Sciatic nerve (tissue), 2 donors: ENCODE data around the gene MAZ. TPM values are rescaled to one million over a fixed set of nuclear protein-coding genes. Genes with fewer than 3 reads are reported as not detected.
A peak's percentile ranks its signal among the peaks of the same experiment; 100 is the strongest.
"Not testable (repeated sequence)": the region's sequence is repeated elsewhere in the genome, so short reads cannot be mapped to it uniquely, and the experiment has no call there.

Experiments used
- ATAC-seq: fragments of 200-7000 bp; cut with Tn5 transposase; one replicate; pipeline ENCODE4 v1.9.1; 2020; ENCODE audit warnings: mild to moderate bottlenecking, moderate library complexity
- DNase-seq: peaks from one replicate; pipeline ENCODE4 v3.0.0-alpha.2; 2020; ENCODE audit warnings: low spot score
- intact Hi-C: fragments of 100-400 bp; cut with DNase I; formaldehyde crosslinking; loops from one replicate; pipeline ENCODE4 v1.14.2; 2022
- total RNA-seq: library from RNA; stranded (reverse); fragmentation: NEBNext Ultra II Directional; extraction: Animal tissue kit (Norgen Biotek cat#: 25700); gene quantifications from one replicate; pipeline ENCODE4 v1.2.1, GENCODE V29; 2021
- donor health status: DM: no; HTN: no; CAD: no.
- donor health status: DM: no; HTN: no; CAD: no.

MAZ gene
- total RNA-seq, 1 donor from 2014 or later: 123 TPM

GRCh38 chr16:29783094-29783953, 23.0 kb upstream of the MAZ start:
- intact Hi-C loops, DNase-seq, ATAC-seq: not testable (repeated sequence)

- no peak for DNase-seq
- no peak for ATAC-seq
- intact Hi-C loops: no loop called here
Observed at GRCh38 chr16:29784157-29784556, 22.2 kb upstream of the MAZ start.

GRCh38 chr16:29784901-29785500, 21.3 kb upstream of the MAZ start:
- intact Hi-C loops: no loop called here
- ATAC-seq (peak; percentile 88), DNase-seq (peak; percentile 87)

GRCh38 chr16:29787155-29787554, 19.2 kb upstream of the MAZ start:
- intact Hi-C loops, ATAC-seq, DNase-seq: not testable (repeated sequence)

- intact Hi-C loops: no loop called here
- ATAC-seq (no peak), DNase-seq (no peak)
Observed at GRCh38 chr16:29789775-29790182, 16.6 kb upstream of the MAZ start.

- peak; percentile 99 for ATAC-seq
- DNase-seq: peak; percentile 100
Observed at GRCh38 chr16:29790183-29790948, 16.0 kb upstream of the MAZ start, which contains the start of gene KIF22. KIF22 (plus strand) TSS chr16:29790751; CDS start chr16:29790760, 9 bp downstream.

GRCh38 chr16:29790949-29791844, 15.1 kb upstream of the MAZ start:
- DNase-seq (no peak), ATAC-seq (no peak)
- intact Hi-C loops: no loop called here

More at GRCh38 chr16:29790183-29790948, 16.0 kb upstream of the MAZ start, which contains the start of gene KIF22:
- intact Hi-C loops: no loop called here

- ATAC-seq: no peak
- no peak for DNase-seq
- intact Hi-C loops: no loop called here
Observed at GRCh38 chr16:29791845-29792807, 14.2 kb upstream of the MAZ start.

GRCh38 chr16:29793153-29793552, 13.2 kb upstream of the MAZ start:
- DNase-seq, ATAC-seq, intact Hi-C loops: not testable (repeated sequence)

- intact Hi-C loops: no loop called here
- DNase-seq (no peak), ATAC-seq (no peak)
Observed at GRCh38 chr16:29794231-29794710, 12.1 kb upstream of the MAZ start.

GRCh38 chr16:29802416-29802935, 3.9 kb upstream of the MAZ start:
- ATAC-seq (no peak), DNase-seq (no peak)
- intact Hi-C loops: loop anchor here (1.0 kb wide), 1 partner anchor 39 kb away; no protein-coding TSS in a partner anchor

GRCh38 chr16:29804020-29804419, 2.3 kb upstream of the MAZ start:
- intact Hi-C loops: no loop called here
- DNase-seq (no peak), ATAC-seq (no peak)

- ATAC-seq (peak; percentile 47), DNase-seq (peak; percentile 66)
- intact Hi-C loops: no loop called here
Observed at GRCh38 chr16:29804455-29805231, 1.7 kb upstream of the MAZ start.

GRCh38 chr16:29805232-29806098, 864 bp upstream of the MAZ start:
- DNase-seq (peak; percentile 99), ATAC-seq (peak; percentile 92)
- intact Hi-C loops: no loop called here
